C4-2B (cell line): ENCODE data around the gene IQGAP2.
"Not testable (repeated sequence)": the region's sequence is repeated elsewhere in the genome, so short reads cannot be mapped to it uniquely, and the experiment has no call there.

ENCODE experiments used
- ZFX ChIP-seq: fragments of 450-650 bp; IDR thresholded peaks from 2 replicates; pipeline ENCODE4 v1.6.1; 2017
- TF ChIP-seq, protein P1 (sequence below): fragments of 450-650 bp; conservative IDR thresholded peaks from 2 replicates; pipeline ENCODE4 v1.5.1; 2017; ENCODE audit warnings: mild to moderate bottlenecking

- TF ChIP-seq, protein P1, sequence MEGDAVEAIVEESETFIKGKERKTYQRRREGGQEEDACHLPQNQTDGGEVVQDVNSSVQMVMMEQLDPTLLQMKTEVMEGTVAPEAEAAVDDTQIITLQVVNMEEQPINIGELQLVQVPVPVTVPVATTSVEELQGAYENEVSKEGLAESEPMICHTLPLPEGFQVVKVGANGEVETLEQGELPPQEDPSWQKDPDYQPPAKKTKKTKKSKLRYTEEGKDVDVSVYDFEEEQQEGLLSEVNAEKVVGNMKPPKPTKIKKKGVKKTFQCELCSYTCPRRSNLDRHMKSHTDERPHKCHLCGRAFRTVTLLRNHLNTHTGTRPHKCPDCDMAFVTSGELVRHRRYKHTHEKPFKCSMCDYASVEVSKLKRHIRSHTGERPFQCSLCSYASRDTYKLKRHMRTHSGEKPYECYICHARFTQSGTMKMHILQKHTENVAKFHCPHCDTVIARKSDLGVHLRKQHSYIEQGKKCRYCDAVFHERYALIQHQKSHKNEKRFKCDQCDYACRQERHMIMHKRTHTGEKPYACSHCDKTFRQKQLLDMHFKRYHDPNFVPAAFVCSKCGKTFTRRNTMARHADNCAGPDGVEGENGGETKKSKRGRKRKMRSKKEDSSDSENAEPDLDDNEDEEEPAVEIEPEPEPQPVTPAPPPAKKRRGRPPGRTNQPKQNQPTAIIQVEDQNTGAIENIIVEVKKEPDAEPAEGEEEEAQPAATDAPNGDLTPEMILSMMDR, result not testable (repeated sequence)
- not testable (repeated sequence) for TF ChIP-seq ZFX
These were observed 147.8 kb downstream of the IQGAP2 start for GRCh38 chr5:76550881-76551280.
